ENCODE measurements around the gene WDR59.

Gene WDR59

DNA sequence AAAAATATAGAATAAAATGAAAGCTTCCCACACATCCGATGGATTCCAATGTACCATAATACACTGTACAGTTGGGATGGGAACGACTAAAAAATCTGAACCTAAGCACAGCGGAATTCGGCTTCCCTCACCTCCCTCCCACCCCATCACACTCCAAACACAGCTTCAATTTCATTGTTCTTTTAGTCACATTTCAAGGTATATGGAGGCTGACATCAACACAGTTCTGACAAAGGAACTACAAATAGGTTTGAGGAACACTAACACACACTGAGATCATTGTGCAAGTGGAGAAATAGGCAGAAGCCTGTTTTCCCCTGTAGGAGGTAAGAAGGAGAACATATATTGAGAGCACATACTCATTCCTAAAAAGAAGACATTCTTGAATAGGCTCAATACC lies 85.1 kb downstream of the WDR59 start:
- DNase-seq = no peak

DNA sequence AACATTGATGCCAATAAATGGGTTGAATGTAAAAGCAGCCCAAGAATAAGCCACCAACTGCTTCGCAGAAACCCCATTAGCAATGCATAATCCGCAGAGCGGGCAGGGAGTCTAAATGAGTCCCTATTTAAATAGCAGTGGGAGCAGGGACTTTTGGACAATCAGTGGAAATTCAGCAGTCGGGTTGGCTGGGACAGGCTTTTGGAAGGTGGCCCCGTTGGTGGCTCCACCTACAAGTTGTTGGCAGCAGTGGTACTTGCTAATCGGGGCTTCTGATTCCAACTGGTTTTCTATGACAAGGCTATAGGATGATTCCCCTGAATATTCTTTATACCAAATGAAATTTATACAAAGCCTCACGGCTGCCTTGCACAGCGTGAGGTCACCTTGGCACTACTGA lies 86.3 kb downstream of the WDR59 start:
- no peak for DNase-seq

DNA sequence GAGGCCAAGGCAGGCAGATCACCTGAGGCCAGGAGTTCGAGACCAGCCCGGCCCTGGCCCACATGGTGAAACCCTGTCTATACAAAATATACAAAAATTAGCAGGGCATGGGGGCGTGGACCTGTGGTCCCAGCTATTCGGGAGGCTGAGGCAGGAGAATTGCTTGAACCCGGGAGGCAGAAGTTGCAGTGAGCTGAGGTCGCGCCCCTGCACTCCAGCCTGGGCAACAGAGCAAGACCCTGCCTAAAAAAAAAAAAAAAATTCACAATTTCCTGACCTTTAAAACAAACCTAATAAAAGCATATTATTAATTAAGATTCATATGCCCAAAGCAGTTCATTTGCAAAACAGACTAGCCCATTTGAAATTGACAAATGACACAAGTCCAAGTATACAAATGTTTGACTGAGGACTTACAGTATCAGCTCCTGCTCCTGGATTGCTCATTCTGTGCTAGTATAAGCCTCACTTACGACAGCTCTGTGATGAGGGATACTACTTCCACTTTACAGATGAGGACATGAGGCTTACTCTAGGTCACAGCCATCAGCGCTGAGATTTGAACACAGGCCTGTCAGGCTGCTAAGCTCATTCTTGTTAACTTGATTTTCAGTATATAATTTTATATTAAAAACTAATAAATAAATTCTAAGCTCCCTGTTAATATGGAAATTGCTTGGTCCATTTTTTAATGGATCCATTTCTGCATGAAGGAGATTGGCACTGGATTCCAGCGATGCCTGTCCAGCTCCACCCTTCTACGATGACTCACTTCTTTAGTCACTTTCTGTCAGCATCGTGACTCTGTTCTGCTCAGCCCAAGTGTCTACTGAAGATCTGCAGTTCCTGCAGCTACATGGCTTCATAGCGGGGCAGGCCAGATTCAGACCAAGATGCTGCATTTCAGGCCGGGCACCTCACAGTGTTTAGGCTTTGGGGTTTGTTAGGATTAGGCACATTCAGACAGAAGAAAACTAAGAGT lies 88.2 kb downstream of the WDR59 start:
- DNase-seq = no peak

DNA sequence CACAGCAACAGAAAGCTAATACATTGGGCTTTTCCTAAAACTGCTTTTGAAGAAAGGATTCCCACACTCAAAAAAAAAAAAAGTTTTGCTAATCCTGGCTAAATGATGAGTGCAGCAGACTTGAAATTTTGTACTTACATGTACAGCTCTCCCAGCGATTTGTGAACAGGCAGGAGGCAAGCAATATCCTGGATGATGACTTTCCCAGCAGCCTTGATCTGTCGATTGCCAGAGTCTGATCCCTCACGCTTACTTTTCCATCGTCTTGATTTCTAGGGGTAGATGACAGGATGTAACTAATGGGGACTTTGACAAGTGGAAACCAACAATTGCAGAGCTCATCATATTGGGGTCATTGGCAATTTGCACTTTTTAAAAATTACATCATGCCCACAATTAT lies 91.4 kb downstream of the WDR59 start:
- DNase-seq = no peak

DNA sequence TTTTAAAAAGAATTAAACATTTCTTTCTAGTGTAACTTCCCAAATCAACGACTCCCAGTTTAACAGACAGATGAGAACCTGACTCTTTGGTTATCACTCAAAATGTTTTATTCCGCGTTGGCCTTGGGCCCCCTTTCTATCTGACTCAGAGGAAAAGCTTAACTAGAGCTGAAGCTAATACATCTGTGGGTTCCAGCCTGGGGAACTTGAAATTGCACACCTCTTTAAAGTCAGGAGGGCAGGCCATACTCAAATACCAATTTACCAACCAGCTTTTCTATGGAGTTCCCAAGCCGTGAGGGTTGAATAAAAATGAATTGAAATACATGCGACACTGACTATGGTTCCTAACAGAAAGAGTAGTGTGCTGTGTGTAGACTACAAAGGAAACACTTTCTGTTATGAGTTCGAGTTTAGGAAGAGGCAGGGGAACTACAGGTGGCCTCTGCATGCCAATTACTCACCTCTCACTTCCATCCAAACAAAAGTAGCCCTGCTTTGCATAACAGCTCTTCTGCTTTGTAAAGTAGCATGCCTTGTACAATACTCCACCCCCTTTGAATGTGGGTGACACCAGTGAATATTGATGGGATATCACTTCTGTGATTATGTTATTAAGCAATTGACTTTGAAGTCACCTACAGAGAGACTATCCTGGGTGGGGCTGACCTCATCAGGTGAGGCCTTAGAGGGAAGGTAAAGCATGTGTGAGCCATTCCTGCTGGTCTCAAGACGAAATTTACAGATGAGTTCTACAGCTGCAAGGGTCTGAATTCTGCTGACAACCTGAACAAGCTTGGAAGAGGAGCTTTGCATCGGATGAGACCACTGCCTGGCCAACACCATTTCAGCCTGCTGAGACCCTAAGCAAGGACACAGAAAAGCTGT lies 92.1 kb downstream of the WDR59 start:
- DNase-seq = no peak

DNA sequence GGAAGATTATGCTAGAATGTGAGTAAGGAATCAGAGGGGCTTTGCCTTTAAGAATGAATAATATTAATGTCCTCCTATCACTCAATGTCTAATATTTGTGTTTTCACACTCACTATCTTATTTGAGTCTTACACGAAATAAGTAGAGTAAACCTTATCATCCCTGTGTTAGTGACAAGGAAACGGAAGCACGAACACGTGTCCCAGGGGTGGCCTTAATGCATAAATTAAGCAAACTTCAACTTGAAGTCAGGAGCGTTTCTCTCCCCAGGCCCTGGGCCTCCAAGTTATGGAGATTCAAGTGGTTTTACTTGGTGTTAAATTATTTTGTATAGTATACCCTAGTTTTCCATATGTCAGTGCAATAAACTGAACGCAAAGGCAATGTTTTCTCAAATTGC lies 96.0 kb downstream of the WDR59 start:
- no peak for DNase-seq

DNA sequence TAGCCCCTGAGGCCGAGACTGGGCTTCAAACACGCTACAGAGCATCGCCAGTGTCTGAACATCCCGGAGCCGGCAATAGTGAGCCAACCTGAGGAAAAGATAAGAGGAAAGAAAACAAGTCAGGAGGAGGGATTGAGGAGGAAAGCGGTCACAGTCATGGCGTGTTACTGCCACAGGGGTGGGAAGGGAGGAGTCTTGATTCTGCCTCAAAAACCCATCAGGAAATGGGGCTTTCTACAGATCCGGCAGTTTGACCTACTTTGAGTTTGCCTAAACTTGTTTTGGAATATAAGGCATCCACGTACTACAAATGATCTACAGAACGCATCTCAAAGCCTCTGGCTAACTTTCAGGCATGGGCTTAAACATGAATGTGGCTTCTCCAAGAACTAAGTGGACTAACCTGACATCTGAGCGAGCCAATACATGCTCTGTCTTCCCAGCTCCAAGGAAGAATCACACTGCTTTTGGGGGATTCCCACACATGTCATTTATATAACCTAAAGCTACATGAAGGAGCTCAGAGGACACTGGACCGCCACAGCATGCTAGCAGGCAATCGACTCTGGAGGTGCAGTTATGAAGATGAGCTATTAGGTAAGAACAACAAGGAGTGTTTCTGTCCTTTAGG lies 96.6 kb downstream of the WDR59 start:
- no peak for DNase-seq

DNA sequence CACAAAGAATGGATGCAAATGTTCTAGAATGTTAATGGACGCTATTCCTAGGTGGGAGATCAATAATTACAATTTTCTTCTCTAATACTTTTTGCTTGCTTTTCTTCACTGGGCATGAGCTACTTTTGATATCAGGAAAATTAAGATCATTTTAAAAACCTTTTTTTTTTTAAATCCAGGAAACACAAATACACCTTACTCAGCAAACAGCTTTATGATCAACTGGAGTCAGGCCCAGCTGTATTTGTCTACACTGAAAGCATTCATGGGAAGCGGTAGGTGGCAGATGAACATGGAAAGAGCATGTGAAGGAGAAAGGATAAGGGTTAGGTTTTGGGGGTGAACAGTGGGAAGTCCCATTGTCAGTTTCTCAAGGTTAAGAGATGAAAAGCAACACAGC lies 97.8 kb downstream of the WDR59 start:
- no peak for DNase-seq

DNA sequence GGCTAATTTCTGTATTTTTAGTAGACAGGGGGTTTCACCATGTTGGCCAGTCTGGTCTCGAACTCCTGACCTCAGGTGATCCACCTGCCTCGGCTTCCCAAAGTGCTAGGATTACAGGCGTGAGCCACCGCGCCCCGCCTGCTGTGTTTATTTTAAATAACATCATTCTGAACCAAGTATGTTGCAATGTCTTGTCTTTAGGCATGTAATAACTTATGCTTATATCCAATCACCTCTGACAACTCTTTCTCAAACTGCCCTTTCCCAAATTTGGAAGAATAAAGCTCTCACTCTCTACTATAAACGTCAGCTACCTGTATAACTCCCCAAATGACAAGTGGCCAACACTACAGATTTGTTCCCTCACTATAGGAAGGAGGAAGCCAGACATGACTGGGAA lies 107.2 kb downstream of the WDR59 start:
- DNase-seq = no peak

DNA sequence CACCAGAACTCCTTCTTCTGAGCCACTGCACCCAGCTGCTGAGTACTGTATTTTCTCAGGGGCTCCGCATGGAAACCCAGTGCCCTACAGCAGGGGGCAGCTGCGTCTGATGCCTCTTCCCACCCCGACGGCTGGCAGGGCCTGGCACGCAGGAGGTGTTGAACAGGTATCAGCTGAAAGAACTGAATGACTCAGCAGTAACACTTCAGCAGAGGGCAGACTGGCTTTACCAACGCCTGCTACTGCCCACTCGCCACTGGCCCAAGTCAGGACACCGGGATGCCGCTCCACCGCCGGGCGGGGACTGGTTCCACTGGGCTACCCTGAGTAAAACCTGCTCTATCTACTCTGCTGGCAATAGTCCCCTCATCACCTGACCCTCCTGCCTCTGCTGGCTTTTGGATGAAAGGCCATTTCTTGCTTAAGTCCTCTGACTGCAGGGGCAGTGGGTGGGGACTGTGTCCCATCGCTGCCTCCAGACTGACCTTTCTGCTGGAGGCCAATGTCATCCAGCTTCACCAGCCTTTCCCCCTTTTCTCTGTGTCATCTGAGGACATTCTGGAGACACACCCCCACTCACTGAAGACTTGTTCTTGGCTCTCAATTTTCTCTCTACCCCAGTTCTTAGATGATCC lies 109.9 kb downstream of the WDR59 start:
- DNase-seq = no peak

DNA sequence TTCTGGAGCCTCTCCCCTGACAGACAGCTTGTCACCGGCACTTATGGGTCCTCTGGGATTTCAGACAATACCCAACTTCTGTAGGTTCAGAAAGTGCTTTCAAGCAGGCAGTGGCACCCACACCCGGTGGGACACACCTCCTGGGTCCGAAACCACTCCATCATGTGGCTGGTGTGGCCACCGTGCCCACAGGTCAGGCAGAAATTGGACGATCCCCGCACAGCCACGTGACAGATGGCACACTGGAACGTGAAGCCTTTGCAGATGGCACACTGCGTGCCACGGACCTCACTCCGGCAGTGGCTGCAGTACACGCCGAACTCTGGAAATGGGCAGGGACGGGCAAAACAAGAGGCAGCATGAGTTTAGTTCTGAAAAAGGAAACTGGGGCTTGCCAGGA lies 110.8 kb downstream of the WDR59 start:
- no peak for DNase-seq

DNA sequence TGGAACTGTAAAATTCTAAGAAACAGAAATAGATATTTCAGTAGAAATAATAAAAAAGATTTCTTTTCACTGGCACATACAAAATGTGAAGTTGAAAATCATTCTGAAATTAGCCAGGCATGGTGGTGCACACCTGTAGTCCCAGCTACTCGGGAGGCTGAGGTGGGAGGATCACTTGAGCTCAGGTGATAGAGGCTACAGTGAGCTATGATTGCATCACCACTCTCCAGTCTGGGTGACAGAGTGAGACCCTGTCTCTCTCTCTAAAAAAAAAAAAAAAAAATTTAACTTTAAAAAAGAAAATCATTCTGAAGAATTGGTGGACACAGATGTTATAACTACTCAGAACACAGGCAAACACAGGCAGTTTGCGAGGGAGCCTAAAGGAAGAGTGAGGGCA lies 112.6 kb downstream of the WDR59 start:
- DNase-seq = no peak

DNA sequence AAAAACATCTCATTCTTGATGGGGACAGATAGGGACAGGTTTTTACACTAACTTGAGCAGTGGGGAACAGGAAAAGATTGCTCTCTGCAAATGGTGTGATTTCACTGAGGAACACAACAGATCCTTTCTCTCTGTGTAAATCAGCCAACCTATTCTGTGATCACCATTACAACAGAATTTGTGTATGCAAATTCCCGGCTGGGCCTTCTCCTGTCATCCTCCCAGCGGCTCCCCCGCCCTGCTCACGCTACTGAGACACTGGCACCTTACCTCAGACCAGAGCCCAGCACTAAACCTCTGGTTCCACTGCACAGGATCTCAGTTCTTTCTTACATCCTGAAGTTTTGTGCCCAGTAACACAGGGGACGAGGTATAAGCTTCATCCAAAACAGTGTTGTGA lies 113.3 kb downstream of the WDR59 start:
- no peak for DNase-seq

DNA sequence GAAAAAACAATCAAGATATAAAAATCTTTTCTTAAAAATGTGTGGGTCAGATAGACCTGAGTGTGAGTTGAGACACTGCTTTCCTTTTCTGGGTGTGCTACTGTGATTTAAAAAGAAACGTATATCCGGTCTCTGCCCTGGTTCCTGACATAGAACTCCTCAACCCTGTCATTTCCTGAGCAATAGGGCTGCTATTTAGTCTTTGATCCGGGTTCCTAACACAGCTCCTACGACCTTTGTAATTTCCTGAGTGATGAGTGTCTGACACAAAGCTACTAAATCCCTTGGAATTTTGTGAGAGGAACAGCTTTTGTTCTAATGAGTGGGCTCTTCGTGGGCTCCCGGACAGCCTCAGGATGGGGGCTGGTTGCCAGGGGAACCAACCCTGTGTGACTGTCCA lies 116.4 kb downstream of the WDR59 start:
- no peak for DNase-seq

DNA sequence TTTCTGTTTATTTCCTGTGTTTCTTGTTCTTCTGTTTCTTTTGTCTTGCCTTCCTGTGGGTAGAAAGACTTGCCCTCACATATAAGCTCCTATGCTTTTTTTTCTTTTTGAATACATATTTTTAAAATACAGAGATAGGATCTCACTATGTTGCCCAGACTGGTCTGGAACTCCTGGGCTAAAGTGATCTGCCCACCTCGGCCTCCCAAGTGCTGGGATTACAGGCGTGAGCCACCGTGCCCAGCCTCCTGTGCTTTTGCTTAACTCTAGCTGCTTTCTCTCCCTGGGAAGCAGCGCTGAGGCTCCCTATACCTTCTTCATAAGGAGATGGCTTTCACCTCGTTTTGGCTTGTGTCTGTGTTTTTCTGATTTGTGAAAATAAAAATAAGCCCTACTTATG lies 116.9 kb downstream of the WDR59 start:
- DNase-seq = no peak

DNA sequence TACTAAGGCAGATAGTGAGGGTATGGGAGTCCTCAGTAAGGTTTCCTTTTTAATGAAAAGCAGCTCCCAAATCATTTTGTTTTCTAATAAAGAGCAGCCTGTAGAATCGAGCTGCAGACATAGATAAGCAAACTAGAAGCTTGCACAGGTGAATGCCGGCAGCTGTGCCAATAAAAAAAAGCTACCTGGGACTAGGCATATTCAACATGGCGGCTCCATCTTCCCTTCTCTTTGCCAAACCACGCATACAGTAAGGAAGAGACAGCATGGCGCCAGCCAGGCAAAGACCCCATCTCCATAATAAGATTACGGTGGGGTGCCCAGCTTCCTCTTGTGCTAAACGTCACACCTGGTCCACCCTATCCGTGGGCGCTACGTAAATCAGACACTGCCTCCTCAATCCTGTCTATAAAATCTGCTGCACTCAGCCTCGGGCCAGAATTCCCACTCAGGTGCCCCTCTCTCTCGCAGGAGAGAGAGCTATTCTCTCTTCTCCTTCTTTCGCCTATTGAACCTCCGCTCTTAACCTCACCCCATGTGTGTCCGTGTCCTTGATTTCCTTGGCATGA lies 117.6 kb downstream of the WDR59 start:
- DNase-seq = no peak

DNA sequence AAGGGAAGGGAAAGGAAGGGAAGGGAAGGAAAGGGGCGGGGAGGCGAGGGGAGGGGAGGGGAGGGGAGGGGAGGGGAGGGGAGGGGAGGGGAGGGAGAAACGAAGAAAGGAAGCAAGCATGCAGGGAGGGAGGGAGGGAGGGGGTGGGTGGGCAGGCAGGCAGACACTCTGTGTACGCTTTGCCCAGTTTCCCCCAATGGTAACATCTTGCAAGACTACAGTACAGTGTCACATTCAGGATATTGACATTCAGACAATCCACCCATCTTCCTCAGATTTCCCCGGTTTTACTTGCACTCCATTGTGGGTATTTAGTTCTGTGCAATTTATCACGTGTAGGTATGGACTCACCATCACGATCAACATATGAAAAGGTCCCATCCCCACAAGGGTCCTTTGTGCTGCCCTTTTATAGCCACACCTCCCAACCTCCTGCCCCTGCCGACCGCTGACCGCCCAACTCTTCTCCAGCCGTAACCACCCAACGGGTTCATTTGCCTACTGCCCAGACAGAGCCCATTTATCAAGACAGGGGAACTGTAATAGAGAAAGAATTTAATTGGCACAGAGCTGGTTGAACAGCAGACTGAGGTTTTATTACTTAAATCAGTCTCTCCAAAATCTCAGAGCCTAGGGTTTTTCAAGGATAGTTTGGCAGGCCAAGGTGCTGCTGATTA lies 118.9 kb downstream of the WDR59 start:
- no peak for DNase-seq

DNA sequence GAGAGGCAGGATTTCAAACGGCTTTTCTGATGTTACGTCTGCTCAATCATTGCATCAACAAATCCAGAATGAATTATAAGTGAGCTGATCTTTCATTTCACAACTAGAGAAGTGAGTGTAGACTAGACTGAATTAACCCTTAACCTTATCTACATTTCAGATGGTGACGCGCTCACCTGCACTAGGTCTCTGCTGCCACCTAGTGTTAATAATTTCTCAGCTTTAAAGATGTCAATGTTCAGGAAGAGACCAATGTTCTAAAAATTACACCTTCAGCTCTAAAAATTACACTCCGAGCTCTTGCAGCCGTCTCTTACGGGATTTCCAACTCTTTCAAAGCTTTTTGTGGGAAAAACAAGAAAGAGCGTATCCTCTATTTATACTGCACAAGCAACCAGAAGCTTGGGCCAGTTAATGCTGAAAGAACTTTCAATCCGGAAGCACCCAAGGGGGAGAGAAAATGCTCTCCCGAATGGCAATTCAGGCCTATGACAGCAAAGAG lies 122.1 kb downstream of the WDR59 start:
- no peak for DNase-seq

DNA sequence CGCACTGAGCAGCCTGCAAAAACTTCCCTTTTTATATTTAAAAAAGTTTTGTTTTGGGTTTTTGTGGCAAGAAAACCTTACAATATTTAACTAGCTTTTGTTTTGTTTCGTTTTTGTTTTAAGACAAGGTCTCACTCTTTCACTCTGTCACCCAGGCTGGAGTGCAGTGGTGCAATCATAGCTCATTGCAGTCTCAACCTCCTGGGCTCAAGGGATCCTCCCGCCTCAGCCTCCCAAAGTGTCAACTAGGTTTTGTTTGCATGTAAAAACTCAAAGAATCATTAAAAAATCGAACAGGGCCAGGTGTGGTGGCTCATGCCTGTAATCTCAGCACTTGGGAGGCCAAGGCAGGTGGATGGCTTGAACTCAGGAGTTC lies 132.4 kb downstream of the WDR59 start:
- DNase-seq = no peak

DNA sequence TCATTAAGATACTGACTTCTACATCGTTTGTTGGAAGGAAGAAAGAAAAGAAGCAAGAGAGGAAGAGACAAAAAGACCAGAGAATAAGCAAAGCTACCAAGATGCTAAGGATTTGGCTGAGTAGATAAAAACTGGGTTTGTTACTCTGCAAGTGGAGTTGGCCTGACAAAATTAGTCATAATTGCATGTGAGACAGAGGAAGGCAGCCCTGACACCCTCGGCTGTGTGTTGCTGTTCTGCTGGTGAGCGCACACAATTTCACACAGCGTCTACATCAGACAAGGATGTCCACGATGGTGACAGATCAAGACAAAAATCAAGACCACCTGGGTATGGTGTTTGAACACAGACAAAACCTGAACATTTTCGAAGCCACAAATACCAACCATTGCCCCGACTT lies 134.9 kb downstream of the WDR59 start:
- no peak for DNase-seq

DNA sequence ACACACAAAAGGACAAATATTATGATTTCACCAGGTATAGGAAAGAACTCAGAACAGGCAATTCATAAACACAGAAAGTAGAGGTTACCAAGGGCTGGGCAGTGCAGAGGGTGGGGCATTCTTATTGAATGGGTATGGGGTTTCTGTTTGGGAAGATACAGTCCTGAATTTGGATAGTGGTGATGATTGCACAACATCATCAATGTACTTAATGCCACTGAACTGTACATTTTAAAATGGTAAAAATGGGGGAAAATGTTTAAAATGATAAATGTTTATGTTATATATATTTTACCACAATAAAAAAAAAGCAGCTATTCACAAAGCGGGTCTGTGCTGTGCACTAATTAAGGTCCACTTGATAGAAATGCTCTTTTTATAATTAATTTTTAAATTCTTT lies 137.7 kb downstream of the WDR59 start:
- DNase-seq = no peak

DNA sequence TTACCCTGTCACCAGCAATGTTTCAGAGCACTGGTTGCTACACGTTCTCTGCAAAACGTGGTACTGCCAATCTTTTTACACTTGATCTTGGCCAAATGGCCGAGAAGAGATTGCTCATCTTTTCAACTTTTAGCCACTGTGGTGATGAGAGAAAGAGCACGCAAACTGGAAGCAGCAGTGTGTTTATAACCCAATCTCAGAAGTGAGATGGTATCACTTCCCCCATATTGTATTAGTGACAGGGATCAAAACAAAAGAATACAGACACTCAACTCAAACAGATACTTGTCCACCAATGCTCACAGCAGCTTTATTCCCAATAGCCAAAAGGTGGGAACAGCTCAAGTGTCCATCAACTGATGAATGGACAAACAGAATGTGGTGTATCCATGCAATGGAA lies 138.2 kb downstream of the WDR59 start:
- no peak for DNase-seq

Measured in NCI-H187 (cell line).